ENCODE results near the gene DNAJC30.
"Not testable (repeated sequence)": the region's sequence is repeated elsewhere in the genome, so short reads cannot be mapped to it uniquely, and the experiment has no call there.

Gene DNAJC30

GRCh38 chr7:73683056-73683787, at the start of gene DNAJC30, which contains the start of gene BUD23:
DNAJC30 (minus strand) TSS chr7:73683453; CDS start chr7:73683423, 30 bp downstream.
BUD23 (plus strand) TSS chr7:73683597; CDS start chr7:73683626, 29 bp downstream.
- peak; percentile 98 for DNase-seq

GRCh38 chr7:73732397-73732796, 49.1 kb upstream of the DNAJC30 start:
- DNase-seq: no peak

GRCh38 chr7:73730485-73730884, 47.2 kb upstream of the DNAJC30 start:
- no peak for DNase-seq

GRCh38 chr7:73728551-73728950, 45.3 kb upstream of the DNAJC30 start:
- no peak for DNase-seq

- no peak for DNase-seq
These were observed 44.7 kb upstream of the DNAJC30 start for GRCh38 chr7:73727952-73728351.

- no peak for DNase-seq
These were observed 42.8 kb upstream of the DNAJC30 start for GRCh38 chr7:73726083-73726466.

- DNase-seq: no peak
These were observed 40.6 kb upstream of the DNAJC30 start for GRCh38 chr7:73723813-73724212.

GRCh38 chr7:73722785-73723184, 39.5 kb upstream of the DNAJC30 start:
- no peak for DNase-seq

- DNase-seq: not testable (repeated sequence)
These were observed 38.9 kb upstream of the DNAJC30 start for GRCh38 chr7:73722182-73722581.

GRCh38 chr7:73721377-73721817, 38.1 kb upstream of the DNAJC30 start:
- DNase-seq: no peak

- DNase-seq: not testable (repeated sequence)
These were observed 37.2 kb upstream of the DNAJC30 start for GRCh38 chr7:73720443-73720842.

- no peak for DNase-seq
These were observed 36.5 kb upstream of the DNAJC30 start for GRCh38 chr7:73719806-73720169.

- peak; percentile 77 for DNase-seq
These were observed 35.9 kb upstream of the DNAJC30 start, which contains the start of gene STX1A for GRCh38 chr7:73718905-73719805. STX1A (minus strand) TSS chr7:73719669; CDS start chr7:73719631, 38 bp downstream.

GRCh38 chr7:73718438-73718881, 35.2 kb upstream of the DNAJC30 start:
- no peak for DNase-seq

GRCh38 chr7:73717991-73718405, 34.7 kb upstream of the DNAJC30 start:
- DNase-seq: no peak

- DNase-seq: no peak
These were observed 34.0 kb upstream of the DNAJC30 start for GRCh38 chr7:73717025-73717807.

GRCh38 chr7:73716318-73716890, 33.2 kb upstream of the DNAJC30 start:
- no peak for DNase-seq

- peak; percentile 92 for DNase-seq
These were observed 32.5 kb upstream of the DNAJC30 start for GRCh38 chr7:73715648-73716317.

- DNase-seq: not testable (repeated sequence)
These were observed 30.1 kb upstream of the DNAJC30 start for GRCh38 chr7:73713319-73713718.

- no peak for DNase-seq
These were observed 29.5 kb upstream of the DNAJC30 start for GRCh38 chr7:73712773-73713172.

GRCh38 chr7:73708961-73709549, 25.8 kb upstream of the DNAJC30 start:
- DNase-seq: no peak
